Kidney (tissue), 14 donors: ENCODE results near the gene MLLT10. TPM values are rescaled to one million over a fixed set of nuclear protein-coding genes. Genes with fewer than 3 reads are reported as not detected.

Source experiments
- DNase-seq, 5 donors: peaks; one replicate each; pipeline ENCODE4 v3.0.0-alpha.2; 2013 to 2020
- FAIRE-seq: peaks from 2 replicates; lab custom pipeline; 2012; peaks lifted over from hg19 to GRCh38; lab: Jason Lieb, UNC
- H3K27ac ChIP-seq, 2 donors: one replicate each; pipeline ENCODE4 v1.7.0; 2013; ENCODE audit warnings: low read depth in 2 of 2, low read length in 2 of 2, inconsistent platforms in 1 of 2
- H3K27me3 ChIP-seq: one replicate; pipeline ENCODE4 v1.7.1; 2013; ENCODE audit warnings: low read length, inconsistent platforms; ENCODE audit not compliant: control insufficient read depth, insufficient read depth
- H3K36me3 ChIP-seq, 3 donors: one replicate each; pipeline versions ENCODE4 v1.7.0 to v1.7.1; 2013; ENCODE audit warnings: low read length in 3 of 3, control low read depth in 1 of 3, inconsistent platforms in 1 of 3; ENCODE audit not compliant: insufficient read depth in 3 of 3, control insufficient read depth in 2 of 3
- H3K4me1 ChIP-seq, 3 donors: one replicate each; pipeline versions ENCODE4 v1.7.0 to v1.7.1; 2013; ENCODE audit warnings: low read length in 3 of 3, inconsistent platforms in 1 of 3, low read depth in 1 of 3; ENCODE audit not compliant: control insufficient read depth in 2 of 3, insufficient read depth in 2 of 3
- H3K4me3 ChIP-seq, 3 donors: one replicate each; pipeline versions ENCODE4 v1.7.0 to v1.8.1; 2013; ENCODE audit warnings: low read length in 3 of 3, control low read depth in 1 of 3, inconsistent platforms in 1 of 3
- H3K9ac ChIP-seq, 3 donors: one replicate each; pipeline versions ENCODE4 v1.7.0 to v1.7.1; 2013; ENCODE audit warnings: low read length in 3 of 3, control low read depth in 1 of 3, inconsistent platforms in 1 of 3
- H3K9me3 ChIP-seq, 3 donors: one replicate each; pipeline versions ENCODE4 v1.7.0 to v1.7.1; 2013; ENCODE audit warnings: low read length in 3 of 3, control low read depth in 1 of 3, inconsistent platforms in 1 of 3; ENCODE audit not compliant: control insufficient read depth in 2 of 3, insufficient read depth in 1 of 3
- CTCF ChIP-seq: IDR thresholded peaks from 3 replicates; pipeline ENCODE4 v1.5.1; 2012; ENCODE audit warnings: mild to moderate bottlenecking, moderate library complexity, borderline replicate concordance; ENCODE audit not compliant: insufficient read depth; ENCODE audit errors: extremely low read depth
- intact Hi-C: fragments of 100-400 bp; cut with DNase I; formaldehyde crosslinking; loops from one replicate; pipeline ENCODE4 v1.11.1; 2022
- polyA plus RNA-seq: library from polyadenylated mRNA; stranded (reverse); fragments of 350-450 nt; fragmentation: Illumina TruSeq; extraction: RNeasy Lipid Tissue Mini Kit (QIAGEN cat#74804); gene quantifications from one replicate; pipeline ENCODE4 v1.2.3, GENCODE V29; 2014; ENCODE audit warnings: low read depth, low replicate concordance; ENCODE audit not compliant: insufficient read depth
- total RNA-seq: library from RNA; stranded (reverse); fragmentation: NEBNext Ultra II Directional; extraction: Animal tissue kit (Norgen Biotek cat#: 25700); gene quantifications from one replicate; pipeline ENCODE4 v1.2.1, GENCODE V29; 2021
- donor health status: control.
- donor health status: control.
- donor health status: control.
- donor health status: control.
- donor health status: control.
- donor health status: DM: yes; HTN: yes; CAD: no.
- donor health status: Normal renal cell carcinoma (clear cell type).

MLLT10 gene
- total and polyA plus RNA-seq, 2 donors from 2014 or later: 11.0 to 54.2 TPM

- intact Hi-C loops: no loop called here
- Histone ChIP-seq H3K9ac (no peak overlapping the region), H3K4me3 (no peak overlapping the region), H3K9me3 (no peaks in the 10 kb centered on the region), H3K27me3 (no peaks in the 10 kb centered on the region), H3K36me3 (no peaks in the 10 kb centered on the region), H3K27ac (no peak overlapping the region), H3K4me1 (peaks cover 0 to 4% (median 4%) of the 10 kb centered on the region in 3 donors)
- no peak for FAIRE-seq
- DNase-seq: peak in 4 of 5 donors; percentile 41 to 65 (median 53)
- TF ChIP-seq CTCF: no peak
Observed at GRCh38 chr10:21508706-21509331, 25.2 kb upstream of the MLLT10 start.

- H3K4me3 ChIP-seq: peak overlapping the region in 1 of 3 donors; percentile 38
- FAIRE-seq: no peak
Observed at GRCh38 chr10:21509341-21510240, 24.4 kb upstream of the MLLT10 start.

GRCh38 chr10:21510241-21511094 lies 23.6 kb upstream of the MLLT10 start:
- no peak overlapping the region for H3K27ac ChIP-seq
- intact Hi-C loops: no loop called here
- peak overlapping the region in 2 of 3 donors; percentile 38 to 42 for H3K4me3 ChIP-seq

More at GRCh38 chr10:21509341-21510240, 24.4 kb upstream of the MLLT10 start:
- H3K27me3 ChIP-seq: no peaks in the 10 kb centered on the region
- no peak overlapping the region for H3K9ac ChIP-seq
- TF ChIP-seq CTCF: no peak
- no peak overlapping the region for H3K27ac ChIP-seq
- H3K36me3 ChIP-seq: no peaks in the 10 kb centered on the region
- peak in 4 of 5 donors; percentile 64 to 80 (median 70) for DNase-seq
- H3K4me1 ChIP-seq: peaks cover 0 to 4% (median 4%) of the 10 kb centered on the region in 3 donors
- intact Hi-C loops: no loop called here
- H3K9me3 ChIP-seq: no peaks in the 10 kb centered on the region

More at GRCh38 chr10:21510241-21511094, 23.6 kb upstream of the MLLT10 start:
- H3K9ac ChIP-seq: peak overlapping the region in 2 of 3 donors; percentile 9 to 47
- FAIRE-seq: no peak
- H3K36me3 ChIP-seq: no peaks in the 10 kb centered on the region
- no peaks in the 10 kb centered on the region for H3K9me3 ChIP-seq
- DNase-seq: peak in 4 of 5 donors; percentile 65 to 83 (median 76)
- no peak for TF ChIP-seq CTCF
- H3K27me3 ChIP-seq: no peaks in the 10 kb centered on the region
- peaks cover 0 to 4% (median 4%) of the 10 kb centered on the region in 3 donors for H3K4me1 ChIP-seq
